Left ventricle myocardium superior (tissue), 1 donor: Measurements from ENCODE around the gene MAML1. TPM values are rescaled to one million over a fixed set of nuclear protein-coding genes. Genes with fewer than 3 reads are reported as not detected.

Experiments
- ATAC-seq: fragments of 200-7000 bp; cut with Tn5 transposase; one replicate; pipeline ENCODE4 v1.9.1; 2020; ENCODE audit warnings: mild to moderate bottlenecking, moderate library complexity
- DNase-seq: peaks from one replicate; pipeline ENCODE4 v3.0.0-alpha.2; 2020
- intact Hi-C: fragments of 100-400 bp; cut with micrococcal nuclease; formaldehyde crosslinking; loops from one replicate; pipeline ENCODE4 v1.11.0; 2022
- total RNA-seq: library from RNA; stranded (reverse); fragmentation: NEBNext Ultra II Directional; extraction: Animal tissue kit (Norgen Biotek cat#: 25700); gene quantifications from one replicate; pipeline ENCODE4 v1.2.1, GENCODE V29; 2021
- donor health status: DM: no; HTN: yes; CAD: no; lungs with severe emphysema.

MAML1 gene
- total RNA-seq, 1 donor from 2014 or later, result 13.5 TPM

DNA sequence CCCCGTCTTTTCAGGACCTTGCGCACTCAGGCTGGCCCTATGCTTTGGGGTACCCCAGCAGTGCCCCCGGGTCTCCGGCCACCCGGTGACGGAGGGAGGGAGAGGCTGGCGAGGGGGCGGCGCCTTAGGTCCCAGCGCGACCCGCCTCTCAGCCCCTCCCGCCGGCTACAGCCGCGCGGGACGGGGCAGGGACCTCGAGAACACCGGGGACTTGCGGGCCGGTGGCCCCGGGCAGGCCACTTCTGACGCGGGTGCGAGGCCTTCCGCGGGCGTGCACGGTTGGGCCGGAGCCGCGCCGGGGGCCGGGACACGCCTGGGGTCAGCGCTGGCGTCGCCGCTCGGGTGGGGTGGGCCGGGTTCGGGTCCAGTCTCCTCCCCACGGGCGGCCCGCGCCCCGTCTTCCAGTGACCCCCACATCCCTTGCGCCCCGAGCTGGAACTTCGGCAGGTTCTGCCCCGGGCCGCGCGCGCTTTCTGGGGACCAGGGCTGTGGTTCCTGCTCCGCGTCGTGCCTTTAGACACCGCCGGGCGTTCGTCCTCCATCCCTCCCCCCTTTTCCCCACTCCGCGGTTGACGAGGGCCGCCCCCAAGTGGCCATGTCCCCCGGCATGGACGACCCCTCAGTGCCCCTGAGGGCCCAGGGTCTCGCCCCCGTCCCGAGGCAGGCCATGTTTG is 84.3 kb downstream of the MAML1 start:
- ATAC-seq (no peak), DNase-seq (peak; percentile 65)
- intact Hi-C loops, result no loop called here

DNA sequence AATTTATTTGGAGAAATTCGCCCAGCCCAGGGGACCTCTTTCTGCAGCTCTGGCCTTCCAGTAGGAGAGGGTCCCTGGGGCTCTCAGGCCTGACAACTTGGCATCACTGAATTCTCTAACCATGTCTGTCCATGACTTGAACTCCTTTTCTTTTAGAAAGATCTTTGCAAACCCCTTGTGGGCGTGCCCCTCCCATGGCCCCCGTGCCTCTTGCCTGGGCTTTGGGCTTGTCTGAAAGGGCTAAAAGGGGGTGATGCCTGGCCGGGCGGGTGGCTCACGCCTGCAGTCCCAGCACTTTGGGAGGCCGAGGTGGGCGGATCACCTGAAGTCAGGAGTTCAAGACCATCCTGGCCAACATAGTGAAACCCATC is 84.8 kb downstream of the MAML1 start:
- ATAC-seq (no peak), DNase-seq (peak; percentile 36)
- intact Hi-C loops, result no loop called here

DNA sequence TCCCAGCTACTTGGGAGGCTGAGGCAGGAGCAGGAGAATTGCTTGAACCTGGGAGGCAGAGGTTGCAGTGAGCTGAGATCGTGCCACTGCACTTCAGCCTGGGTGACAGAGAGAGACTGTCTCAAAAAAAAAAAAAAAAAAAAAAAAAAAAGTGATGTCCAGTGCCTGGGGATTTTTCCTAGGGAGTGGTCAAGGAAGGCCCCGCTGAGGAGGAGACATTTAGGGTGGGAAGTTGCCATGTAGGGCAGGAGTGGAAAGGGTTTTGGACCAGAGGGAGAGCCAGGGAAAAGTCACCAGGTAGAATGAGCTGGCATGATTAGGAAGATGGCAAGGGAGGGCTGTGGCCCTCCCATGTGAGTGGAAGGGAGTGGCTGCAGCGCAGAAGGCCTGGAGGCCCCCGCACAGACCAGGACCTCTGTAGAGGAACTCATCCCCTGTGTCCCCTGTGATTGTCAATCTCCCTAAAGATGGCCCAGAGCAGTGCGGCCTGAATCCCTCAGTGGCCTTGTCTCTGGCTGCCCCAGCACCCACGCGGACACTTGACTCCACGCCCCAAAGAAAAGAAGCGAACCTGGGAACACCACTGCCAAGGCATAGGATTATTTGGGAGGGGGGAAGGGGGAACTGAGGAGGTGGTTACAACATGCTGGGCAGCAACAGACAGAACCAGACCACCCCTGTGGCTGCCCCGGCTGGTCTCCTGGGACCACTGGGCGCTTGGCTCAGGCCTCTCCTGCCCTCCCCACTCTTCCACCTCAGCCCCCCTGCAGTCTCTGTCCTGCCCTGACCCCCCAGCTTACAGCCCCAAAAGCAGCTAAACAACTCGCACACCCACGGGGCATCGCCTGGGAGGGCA is 85.5 kb downstream of the MAML1 start:
- DNase-seq (no peak), ATAC-seq (no peak)
- intact Hi-C loops, result no loop called here

DNA sequence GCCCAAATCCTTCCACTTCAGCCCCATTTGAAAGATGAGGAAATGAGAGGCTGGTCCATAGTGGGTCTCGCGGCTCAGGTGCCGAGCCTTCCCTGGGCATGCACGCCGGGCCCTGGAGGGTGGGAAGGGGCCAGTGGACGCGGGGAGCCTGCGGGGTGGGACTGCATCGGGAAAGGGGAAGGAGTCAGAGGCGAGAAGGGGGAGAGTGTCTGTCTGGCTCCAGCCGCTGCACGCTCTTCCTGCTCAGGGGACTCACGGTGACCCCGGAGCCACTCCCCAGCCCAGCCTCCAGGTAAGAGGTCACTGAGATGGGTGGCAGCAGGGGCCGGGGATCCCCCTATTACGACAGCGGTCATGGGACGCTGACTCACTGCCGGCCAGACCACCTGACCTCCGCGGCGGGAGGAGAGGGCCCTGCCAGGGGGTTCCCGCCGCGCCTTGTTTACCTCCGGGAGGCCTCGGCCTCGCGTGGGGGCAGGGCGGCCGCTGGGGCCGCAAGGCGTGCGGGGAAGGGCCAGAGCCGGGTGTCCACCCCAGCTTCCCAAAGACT is 86.2 kb downstream of the MAML1 start:
- DNase-seq (peak; percentile 96), ATAC-seq (peak; percentile 74)
- intact Hi-C loops, result no loop called here

DNA sequence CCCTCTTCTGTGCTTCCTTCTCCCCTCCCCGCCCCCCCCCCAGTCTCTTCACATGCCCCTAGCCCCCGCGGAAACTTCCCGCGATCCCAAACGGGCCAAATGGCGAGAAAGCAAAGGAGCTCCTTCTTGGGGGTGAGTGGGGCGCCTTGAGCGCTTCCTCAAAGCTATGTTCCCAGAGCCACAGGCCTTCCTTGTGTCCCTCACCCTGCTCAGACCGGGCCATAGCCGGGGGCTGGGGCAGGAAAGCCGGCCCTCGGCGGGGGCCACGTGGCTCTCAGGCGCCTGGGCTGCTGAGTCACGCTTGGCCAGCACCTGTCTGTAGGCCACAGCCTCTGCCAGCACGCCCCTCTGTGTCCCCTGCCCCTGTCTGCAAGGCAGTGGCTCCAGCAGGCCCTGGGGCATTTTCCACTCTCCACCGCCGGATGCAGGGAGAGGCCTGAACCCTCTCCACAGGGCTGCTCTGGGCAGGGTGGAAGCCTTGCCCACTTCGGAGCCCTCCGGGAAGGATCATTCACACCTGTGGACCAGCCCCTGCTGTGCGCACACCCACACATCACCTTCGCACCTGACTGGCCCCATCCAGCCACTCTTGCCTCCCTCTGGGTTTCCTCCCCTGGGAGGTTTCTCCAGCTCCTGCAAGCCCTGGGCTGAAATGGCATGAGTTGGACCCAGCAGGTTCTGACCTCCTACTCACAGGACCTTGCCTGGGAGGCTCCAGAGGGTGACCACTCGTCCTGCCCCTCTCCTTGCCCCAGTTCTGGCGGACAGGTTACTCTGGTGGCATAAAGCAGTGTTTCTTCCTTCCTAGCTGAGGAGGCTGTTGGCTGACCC is 86.9 kb downstream of the MAML1 start:
- intact Hi-C loops, result no loop called here
- DNase-seq (peak; percentile 78), ATAC-seq (peak; percentile 22)

DNA sequence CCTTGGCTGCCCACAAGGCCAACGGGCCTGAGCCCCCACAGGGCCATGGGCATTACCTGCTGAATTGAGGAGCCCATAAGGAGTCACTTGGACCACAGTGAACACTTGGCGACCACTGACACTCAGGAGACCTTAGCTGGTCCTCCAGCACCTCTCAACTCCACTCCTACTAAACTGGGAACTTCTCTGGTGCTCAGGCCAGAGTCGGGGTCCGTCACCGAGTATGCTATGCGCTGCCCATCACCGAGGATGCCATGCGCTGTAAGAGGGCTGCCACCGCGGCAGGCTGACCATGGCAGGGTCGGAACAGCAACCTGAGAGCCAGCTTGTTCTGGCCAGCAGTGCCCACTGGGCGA is 87.5 kb downstream of the MAML1 start:
- intact Hi-C loops, result no loop called here
- ATAC-seq, result no peak
- no peak for DNase-seq

DNA sequence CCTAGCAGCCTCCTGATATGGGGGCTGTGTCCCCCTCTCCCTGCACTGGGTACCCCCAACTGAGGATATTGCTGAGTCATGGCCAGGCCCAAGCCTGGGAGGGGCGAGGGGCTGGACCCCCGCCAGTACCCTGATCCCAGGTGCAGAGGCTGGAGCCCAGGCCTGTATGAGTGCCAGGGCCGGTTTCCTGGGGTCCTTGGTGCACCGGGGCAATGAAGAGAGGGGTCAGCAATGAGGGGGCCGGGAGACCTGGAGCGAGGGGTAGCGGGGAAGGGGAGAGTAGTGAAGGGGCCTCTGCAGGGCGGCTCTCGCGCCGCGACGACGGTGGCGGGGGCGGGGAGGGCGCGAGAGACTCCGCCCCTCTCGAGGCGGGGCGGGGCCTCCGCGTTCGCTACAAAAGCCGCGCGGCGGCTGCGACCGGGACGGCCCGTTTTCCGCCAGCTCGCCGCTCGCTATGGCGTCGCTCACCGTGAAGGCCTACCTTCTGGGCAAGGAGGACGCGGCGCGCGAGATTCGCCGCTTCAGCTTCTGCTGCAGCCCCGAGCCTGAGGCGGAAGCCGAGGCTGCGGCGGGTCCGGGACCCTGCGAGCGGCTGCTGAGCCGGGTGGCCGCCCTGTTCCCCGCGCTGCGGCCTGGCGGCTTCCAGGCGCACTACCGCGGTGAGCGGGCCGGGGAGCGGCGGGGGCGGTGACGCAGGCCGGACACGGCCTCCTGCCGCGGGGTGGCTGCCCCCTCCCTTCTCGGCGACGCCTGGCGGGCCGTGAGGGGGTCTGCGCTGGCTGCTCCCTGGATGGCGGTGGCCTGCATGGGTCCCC is 88.1 kb downstream of the MAML1 start, which contains the start of gene SQSTM1:
SQSTM1 (plus strand) TSS at position 423 of the 815 bp plus-strand sequence; CDS start at position 455, 32 bp downstream.
- intact Hi-C loops, result no loop called here
- peak; percentile 93 for DNase-seq
- peak; percentile 75 for ATAC-seq

DNA sequence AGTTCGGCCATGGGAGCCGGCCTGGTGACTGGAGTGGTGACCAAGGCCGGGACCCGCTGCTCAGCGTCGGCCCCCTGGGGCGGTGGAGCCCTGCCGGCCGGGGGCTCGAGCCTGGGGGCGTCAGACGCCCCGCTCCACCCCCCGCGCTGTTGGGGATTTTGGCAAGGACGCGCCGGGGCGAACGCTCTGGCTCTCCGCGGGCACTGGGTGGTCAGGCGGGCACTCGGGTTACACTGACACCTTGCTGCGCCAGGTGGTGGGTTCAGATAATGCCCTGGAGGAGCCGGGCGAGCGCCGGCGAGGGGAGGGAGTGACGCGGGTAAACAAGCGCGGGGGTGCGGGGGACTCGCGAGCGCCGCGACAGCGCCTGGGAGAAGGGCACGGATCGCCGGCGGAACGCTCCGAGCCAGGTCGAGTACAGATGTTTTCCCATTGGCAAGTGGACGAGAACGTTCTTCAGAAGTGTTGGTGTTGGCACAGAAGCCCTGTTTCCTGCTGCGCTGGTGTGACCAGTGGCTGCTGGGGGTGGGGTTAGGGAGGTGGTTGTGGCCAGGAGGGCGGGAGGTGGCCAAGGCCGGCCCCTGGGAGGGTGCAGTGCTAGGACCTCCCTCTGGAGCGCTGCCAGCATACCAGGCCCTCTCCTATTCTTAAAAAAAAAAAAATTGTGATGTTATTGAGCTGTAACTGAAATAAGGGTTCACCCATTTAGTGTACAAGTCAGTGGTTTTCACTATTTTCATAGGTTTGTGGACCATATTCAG is 88.9 kb downstream of the MAML1 start:
- ATAC-seq (peak; percentile 75), DNase-seq (peak; percentile 97)
- intact Hi-C loops, result no loop called here

DNA sequence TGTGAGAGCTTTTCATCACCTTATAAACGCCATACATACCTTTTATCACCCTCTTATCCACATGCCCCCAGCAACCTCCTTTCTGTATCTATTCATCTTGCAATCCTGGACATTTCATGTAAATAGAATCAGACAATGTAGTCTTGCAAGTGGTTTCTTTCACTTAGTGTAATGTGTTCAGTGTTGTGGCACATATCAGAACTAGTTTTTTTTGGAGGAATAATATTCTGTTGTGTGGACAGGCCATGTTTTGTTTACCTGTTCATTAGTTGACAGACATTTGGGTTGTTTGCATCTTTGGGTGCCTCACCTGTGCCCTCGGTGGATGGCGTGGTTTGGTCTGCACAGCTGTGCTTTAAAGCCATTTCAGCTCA is 89.4 kb downstream of the MAML1 start:
- intact Hi-C loops, result no loop called here
- DNase-seq, result no peak
- no peak for ATAC-seq

DNA sequence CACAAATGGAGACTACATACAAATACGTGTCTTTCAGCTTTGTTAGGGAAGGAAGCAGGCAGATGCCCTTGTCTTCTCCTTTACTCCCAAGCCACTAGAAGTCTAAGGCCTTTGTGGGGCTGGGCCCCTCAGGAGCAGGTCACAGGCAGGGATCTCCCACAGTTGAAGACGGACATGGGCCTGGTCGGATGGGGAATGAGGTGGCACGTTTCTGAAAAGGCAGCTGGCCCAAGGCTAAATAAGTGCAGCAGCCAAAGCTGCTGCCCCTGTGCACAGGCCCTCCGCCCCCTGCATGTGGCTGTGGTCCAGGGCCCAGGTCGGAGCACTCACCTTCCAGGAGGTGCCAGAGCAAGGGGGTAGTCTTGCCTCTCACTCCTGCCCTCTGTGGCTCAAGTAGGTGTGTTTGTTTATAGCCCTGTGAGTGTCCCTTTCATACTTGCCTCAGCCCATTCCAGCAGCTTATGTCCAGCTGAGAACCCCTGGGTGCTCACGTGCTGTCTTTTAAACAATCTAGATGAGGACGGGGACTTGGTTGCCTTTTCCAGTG is 89.9 kb downstream of the MAML1 start:
- intact Hi-C loops, result no loop called here
- no peak for DNase-seq
- ATAC-seq, result no peak

DNA sequence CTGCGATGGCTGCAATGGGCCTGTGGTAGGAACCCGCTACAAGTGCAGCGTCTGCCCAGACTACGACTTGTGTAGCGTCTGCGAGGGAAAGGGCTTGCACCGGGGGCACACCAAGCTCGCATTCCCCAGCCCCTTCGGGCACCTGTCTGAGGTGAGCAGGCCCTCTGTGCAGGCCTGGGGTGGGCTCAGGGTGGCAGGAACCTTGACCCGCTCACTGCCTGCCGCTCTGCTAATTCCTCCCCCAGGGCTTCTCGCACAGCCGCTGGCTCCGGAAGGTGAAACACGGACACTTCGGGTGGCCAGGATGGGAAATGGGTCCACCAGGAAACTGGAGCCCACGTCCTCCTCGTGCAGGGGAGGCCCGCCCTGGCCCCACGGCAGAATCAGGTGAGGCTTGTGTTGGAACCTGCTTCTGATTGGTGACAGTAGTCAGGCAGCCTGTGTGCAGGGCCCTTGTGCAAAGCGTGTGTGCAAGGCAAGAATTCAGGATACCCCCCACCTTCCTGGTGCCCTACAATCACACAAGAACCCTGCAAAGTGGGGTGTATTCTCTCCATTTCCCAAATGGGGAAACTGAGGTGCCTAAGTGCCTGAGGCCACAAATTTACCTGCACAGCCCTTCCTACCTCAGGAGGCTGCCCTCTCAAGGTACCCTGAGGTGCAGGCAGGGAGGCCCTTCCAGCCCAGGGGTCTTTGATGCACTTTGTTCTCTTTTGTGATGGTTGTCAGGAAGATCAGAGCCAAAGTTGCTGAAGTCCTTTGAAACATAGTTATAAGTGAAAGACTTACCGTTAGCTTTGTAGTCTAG is 91.5 kb downstream of the MAML1 start:
- intact Hi-C loops, result no loop called here
- no peak for ATAC-seq
- DNase-seq, result peak; percentile 29

DNA sequence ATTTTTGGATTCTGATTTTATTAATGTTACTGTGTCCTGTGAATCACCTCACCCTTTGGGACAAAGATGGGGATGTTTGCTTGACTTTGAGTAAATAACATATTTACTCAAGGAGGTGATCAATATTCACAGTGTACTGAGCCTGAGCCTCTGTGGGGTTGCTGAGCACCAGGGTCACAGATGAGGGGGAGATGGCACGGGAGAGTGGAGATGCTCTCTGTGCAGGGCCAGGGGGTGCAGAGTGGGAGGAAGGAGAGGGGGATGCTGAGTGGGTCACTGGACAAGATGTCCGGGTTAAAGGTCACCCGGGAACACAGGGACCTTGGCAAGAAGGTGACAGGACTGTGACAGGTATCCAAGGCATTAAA is 92.1 kb downstream of the MAML1 start:
- ATAC-seq (no peak), DNase-seq (peak; percentile 5)

DNA sequence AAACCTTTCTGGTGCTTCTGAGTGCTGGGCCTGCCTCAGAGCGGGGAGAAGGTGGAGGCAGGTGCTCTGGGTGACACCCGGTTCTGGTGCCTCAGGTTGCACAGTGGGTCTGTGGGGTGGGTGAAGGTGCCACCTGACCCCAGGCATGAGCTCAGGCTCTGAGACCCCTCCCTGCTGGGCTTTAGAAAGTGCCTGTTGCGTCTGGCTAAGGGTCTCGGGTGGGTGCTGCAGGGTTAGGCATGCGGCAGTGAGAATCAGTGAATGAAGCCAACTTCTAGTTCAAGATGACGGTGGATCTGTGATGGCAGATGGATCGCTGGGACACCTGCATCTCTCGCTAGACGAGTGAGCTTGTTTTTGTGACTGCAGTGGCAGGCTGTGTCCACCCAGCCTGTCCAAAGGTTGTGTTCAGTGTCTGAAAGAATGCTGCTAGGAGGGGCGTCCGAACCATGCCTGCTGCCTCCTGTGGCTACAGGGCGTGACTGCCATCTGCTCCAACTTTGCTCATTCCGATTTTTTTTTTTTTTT is 93.1 kb downstream of the MAML1 start:
- intact Hi-C loops, result no loop called here
- peak; percentile 26 for DNase-seq
- ATAC-seq, result no peak

More for the DNA sequence above, 92.1 kb downstream of the MAML1 start:
- intact Hi-C loops, result no loop called here
